GM18507 (cell line): ENCODE results near the gene HPS3.

Source experiments
- DNase-seq: peaks from one replicate; pipeline ENCODE4 v3.0.0; 2011; ENCODE audit warnings: low read depth; ENCODE audit not compliant: insufficient read length; ENCODE audit errors: extremely low spot score
- FAIRE-seq: peaks from 2 replicates; lab custom pipeline; 2011; peaks lifted over from hg19 to GRCh38; lab: Jason Lieb, UNC

The HPS3 gene

GRCh38 chr3:149118724-149119123, 10.7 kb upstream of the HPS3 start:
- FAIRE-seq (no peak), DNase-seq (no peak)

- DNase-seq (no peak), FAIRE-seq (no peak)
These were observed 10.0 kb upstream of the HPS3 start for GRCh38 chr3:149119466-149119865.

GRCh38 chr3:149120051-149120972, 9.1 kb upstream of the HPS3 start:
- peak; percentile 88 for FAIRE-seq
- DNase-seq: peak; percentile 35

GRCh38 chr3:149122721-149123578, 6.5 kb upstream of the HPS3 start:
- DNase-seq: no peak
- FAIRE-seq: no peak

- no peak for DNase-seq
- FAIRE-seq: no peak
These were observed 617 bp upstream of the HPS3 start for GRCh38 chr3:149128821-149129220.

- FAIRE-seq: peak; percentile 31
These were observed 2.2 kb downstream of the HPS3 start for GRCh38 chr3:149131589-149131988.

GRCh38 chr3:149134575-149134974, 5.1 kb downstream of the HPS3 start:
- FAIRE-seq (no peak), DNase-seq (no peak)

More at GRCh38 chr3:149131589-149131988, 2.2 kb downstream of the HPS3 start:
- DNase-seq: no peak

GRCh38 chr3:149142682-149143081, 13.2 kb downstream of the HPS3 start:
- no peak for DNase-seq
- no peak for FAIRE-seq

GRCh38 chr3:149145356-149145755, 15.9 kb downstream of the HPS3 start:
- FAIRE-seq (peak; percentile 57), DNase-seq (no peak)

GRCh38 chr3:149145974-149146373, 16.5 kb downstream of the HPS3 start:
- DNase-seq: no peak
- FAIRE-seq: peak; percentile 70

GRCh38 chr3:149150436-149150835, 21.0 kb downstream of the HPS3 start:
- no peak for FAIRE-seq

GRCh38 chr3:149151843-149152242, 22.4 kb downstream of the HPS3 start:
- FAIRE-seq: peak; percentile 50
- no peak for DNase-seq

More at GRCh38 chr3:149150436-149150835, 21.0 kb downstream of the HPS3 start:
- DNase-seq: no peak

GRCh38 chr3:149152420-149152819, 23.0 kb downstream of the HPS3 start:
- FAIRE-seq: peak; percentile 90
- no peak for DNase-seq

- FAIRE-seq: no peak
- DNase-seq: no peak
These were observed 24.0 kb downstream of the HPS3 start for GRCh38 chr3:149153402-149153801.

- FAIRE-seq (no peak), DNase-seq (no peak)
These were observed 31.4 kb downstream of the HPS3 start for GRCh38 chr3:149160754-149161300.

- DNase-seq (no peak), FAIRE-seq (no peak)
These were observed 32.6 kb downstream of the HPS3 start for GRCh38 chr3:149162007-149162406.

- FAIRE-seq (no peak), DNase-seq (no peak)
These were observed 33.6 kb downstream of the HPS3 start for GRCh38 chr3:149163066-149163465.

GRCh38 chr3:149167898-149168297, 38.5 kb downstream of the HPS3 start:
- DNase-seq (no peak), FAIRE-seq (no peak)

GRCh38 chr3:149170672-149171071, 41.2 kb downstream of the HPS3 start:
- FAIRE-seq: no peak
- no peak for DNase-seq

GRCh38 chr3:149174901-149175300, 45.5 kb downstream of the HPS3 start:
- DNase-seq: no peak
- no peak for FAIRE-seq
